ENCODE results near the gene ABHD14A. TPM values are rescaled to one million over a fixed set of nuclear protein-coding genes. Genes with fewer than 3 reads are reported as not detected.

ABHD14A gene
- total and polyA plus RNA-seq, 2 of the 13 experiments (the other 11 are each of a cell fraction or from before 2014, with no cell fraction given), result 29.5 to 46.9 TPM

DNA sequence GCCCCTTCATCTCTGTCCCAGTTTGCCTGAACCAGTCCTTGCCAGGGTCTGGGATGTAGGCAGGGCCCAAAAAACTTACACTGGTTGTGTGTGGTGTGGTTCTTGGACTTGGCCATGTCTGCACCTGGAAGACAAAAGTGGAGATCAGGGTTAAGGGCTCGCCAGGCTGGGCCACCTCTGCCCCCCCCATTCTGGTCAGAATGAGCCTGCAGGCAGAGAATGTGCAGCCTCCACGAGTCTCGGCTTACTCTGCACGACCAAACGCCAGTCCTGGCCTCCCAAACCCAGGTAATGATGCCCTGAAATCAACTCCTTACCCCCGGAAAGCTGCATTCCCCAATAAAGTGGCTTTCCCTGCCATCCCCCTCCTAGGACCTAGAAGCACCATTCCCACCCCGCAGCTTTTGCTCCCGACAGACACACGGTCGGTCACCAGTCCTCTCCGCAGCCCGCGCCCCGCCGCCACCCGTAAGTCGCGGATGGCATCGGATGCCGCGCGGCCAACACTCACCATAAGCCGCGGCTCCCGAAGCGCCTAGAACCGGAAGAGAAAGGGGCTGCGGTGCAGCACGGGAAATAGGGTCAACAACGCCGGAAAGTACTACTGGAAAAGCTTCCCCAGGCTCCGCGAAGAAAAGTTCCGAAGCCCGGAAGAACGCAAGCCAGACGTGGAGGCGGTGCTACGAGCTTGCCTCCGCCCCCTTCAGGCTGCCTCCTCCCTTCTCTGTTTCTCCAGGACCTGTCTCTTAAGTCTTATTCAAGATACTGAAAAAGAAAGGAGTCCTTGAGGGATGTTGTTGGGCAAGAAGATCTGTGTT, 20.7 kb downstream of the ABHD14A start, which contains the start of gene RPL29 (continued):
- TF ChIP-seq, protein P1, sequence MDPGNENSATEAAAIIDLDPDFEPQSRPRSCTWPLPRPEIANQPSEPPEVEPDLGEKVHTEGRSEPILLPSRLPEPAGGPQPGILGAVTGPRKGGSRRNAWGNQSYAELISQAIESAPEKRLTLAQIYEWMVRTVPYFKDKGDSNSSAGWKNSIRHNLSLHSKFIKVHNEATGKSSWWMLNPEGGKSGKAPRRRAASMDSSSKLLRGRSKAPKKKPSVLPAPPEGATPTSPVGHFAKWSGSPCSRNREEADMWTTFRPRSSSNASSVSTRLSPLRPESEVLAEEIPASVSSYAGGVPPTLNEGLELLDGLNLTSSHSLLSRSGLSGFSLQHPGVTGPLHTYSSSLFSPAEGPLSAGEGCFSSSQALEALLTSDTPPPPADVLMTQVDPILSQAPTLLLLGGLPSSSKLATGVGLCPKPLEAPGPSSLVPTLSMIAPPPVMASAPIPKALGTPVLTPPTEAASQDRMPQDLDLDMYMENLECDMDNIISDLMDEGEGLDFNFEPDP (CRISPR knock-in tag; conservative IDR thresholded peaks at IDR 0.05), result no peak
- TF ChIP-seq ZBTB34 (CRISPR knock-in tag; IDR thresholded peaks at IDR 0.05) (peak; percentile 69), ARNT2 (CRISPR knock-in tag; IDR thresholded peaks at IDR 0.05; ENCODE audit: low read depth) (peak; percentile 65), ZNF589 (CRISPR knock-in tag; conservative IDR thresholded peaks at IDR 0.05) (peak; percentile 89), CBX1 (IDR thresholded peaks at IDR 0.05; ENCODE audit: low read depth) (peak; percentile 50), AGO1 (IDR thresholded peaks at IDR 0.05; ENCODE audit: low read depth, low read length, poor library complexity, severe bottlenecking) (peak; percentile 77), ZNF354B (CRISPR knock-in tag; IDR thresholded peaks at IDR 0.05) (0 out of 2 replicates have a peak, but pooled peaks have one; percentile 81), MAFG (CRISPR knock-in tag; IDR thresholded peaks at IDR 0.05) (no peak), YEATS4 (CRISPR knock-in tag; IDR thresholded peaks at IDR 0.05; ENCODE audit: borderline replicate concordance) (peak; percentile 97), SSRP1 (CRISPR knock-in tag; IDR thresholded peaks at IDR 0.05) (0 out of 2 replicates have a peak, but pooled peaks have one; percentile 58), NR1H2 (CRISPR knock-in tag; IDR thresholded peaks at IDR 0.05; ENCODE audit: borderline replicate concordance, low read depth) (no peak), RFX3 (CRISPR knock-in tag; IDR thresholded peaks at IDR 0.05) (no peak), ARNTL (CRISPR knock-in tag; IDR thresholded peaks at IDR 0.05) (peak; percentile 74; the same call in 1 of the 2 replicates), ZNF567 (CRISPR knock-in tag; IDR thresholded peaks at IDR 0.05; ENCODE audit: borderline replicate concordance) (no peak; the same call in 1 of the 2 replicates), IKZF4 (CRISPR knock-in tag; IDR thresholded peaks at IDR 0.05; ENCODE audit: borderline replicate concordance, low read depth, not compliant biosample characterization) (no peak), PRMT3 (CRISPR knock-in tag; IDR thresholded peaks at IDR 0.05; ENCODE audit: borderline replicate concordance, low read depth) (no peak), PBX2 (CRISPR knock-in tag; IDR thresholded peaks at IDR 0.05) (no peak)
- TF ChIP-seq, protein P2, sequence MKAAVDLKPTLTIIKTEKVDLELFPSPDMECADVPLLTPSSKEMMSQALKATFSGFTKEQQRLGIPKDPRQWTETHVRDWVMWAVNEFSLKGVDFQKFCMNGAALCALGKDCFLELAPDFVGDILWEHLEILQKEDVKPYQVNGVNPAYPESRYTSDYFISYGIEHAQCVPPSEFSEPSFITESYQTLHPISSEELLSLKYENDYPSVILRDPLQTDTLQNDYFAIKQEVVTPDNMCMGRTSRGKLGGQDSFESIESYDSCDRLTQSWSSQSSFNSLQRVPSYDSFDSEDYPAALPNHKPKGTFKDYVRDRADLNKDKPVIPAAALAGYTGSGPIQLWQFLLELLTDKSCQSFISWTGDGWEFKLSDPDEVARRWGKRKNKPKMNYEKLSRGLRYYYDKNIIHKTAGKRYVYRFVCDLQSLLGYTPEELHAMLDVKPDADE (CRISPR knock-in tag; IDR thresholded peaks at IDR 0.05), result peak; percentile 71; the same call in 1 of the 2 replicates
- TF ChIP-seq, protein P3, sequence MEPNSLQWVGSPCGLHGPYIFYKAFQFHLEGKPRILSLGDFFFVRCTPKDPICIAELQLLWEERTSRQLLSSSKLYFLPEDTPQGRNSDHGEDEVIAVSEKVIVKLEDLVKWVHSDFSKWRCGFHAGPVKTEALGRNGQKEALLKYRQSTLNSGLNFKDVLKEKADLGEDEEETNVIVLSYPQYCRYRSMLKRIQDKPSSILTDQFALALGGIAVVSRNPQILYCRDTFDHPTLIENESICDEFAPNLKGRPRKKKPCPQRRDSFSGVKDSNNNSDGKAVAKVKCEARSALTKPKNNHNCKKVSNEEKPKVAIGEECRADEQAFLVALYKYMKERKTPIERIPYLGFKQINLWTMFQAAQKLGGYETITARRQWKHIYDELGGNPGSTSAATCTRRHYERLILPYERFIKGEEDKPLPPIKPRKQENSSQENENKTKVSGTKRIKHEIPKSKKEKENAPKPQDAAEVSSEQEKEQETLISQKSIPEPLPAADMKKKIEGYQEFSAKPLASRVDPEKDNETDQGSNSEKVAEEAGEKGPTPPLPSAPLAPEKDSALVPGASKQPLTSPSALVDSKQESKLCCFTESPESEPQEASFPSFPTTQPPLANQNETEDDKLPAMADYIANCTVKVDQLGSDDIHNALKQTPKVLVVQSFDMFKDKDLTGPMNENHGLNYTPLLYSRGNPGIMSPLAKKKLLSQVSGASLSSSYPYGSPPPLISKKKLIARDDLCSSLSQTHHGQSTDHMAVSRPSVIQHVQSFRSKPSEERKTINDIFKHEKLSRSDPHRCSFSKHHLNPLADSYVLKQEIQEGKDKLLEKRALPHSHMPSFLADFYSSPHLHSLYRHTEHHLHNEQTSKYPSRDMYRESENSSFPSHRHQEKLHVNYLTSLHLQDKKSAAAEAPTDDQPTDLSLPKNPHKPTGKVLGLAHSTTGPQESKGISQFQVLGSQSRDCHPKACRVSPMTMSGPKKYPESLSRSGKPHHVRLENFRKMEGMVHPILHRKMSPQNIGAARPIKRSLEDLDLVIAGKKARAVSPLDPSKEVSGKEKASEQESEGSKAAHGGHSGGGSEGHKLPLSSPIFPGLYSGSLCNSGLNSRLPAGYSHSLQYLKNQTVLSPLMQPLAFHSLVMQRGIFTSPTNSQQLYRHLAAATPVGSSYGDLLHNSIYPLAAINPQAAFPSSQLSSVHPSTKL (CRISPR knock-in tag; IDR thresholded peaks at IDR 0.05), result peak; percentile 56; the same call in 1 of the 2 replicates

Measured in HepG2 (cell line).